ENCODE results near the gene C2orf69.

Gene C2orf69

DNA sequence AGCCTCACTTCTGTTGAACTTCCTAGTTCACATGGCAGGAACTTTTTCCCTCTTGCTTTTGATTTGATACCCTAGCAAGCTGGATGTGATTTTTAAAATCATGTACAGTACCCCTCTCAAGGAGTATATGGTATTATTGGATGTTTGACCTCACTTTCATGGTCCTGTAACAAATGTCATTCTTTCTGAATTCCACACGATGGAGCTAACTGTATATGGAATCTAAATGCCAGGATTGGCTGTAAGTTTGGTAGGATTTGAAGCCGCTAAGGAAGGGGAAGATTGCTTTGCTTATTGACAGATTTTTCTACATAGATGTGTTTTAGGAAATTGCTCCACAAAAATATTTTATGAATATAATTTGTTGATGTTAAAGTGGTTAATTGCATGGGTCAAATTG lies 62.6 kb downstream of the C2orf69 start:
- no peak for DNase-seq

DNA sequence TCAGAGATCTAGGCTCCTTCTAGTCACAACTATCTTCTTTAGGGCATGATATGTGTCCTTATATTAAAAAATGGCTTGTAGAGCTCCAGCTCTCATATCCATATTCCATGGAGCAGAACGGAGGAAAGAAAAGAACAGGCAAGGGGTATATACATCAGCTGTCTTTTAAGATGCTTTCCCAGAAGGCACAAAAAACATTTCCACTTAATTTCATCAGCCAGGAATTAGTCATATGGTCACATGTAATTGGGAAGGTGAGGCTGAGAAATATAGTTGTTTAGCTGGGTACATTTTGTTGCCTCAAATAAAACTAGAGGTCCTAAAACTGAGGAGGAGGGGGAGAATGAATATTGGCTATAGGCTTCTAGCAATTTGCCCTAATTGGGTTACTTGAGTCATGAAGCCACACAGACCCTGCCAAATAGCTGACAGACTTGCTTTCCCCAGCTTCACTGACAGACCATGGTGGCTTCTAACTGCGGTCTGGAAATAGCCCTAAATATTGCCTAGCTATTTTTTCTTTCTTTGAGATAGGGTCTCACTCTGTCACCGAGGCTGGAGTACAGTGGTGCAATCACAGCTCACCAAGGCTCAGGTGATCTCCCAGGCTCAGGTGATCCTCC lies 64.3 kb downstream of the C2orf69 start:
- no peak for DNase-seq
